HEK293T (cell line): ENCODE data around the gene LRBA.
"Not testable (repeated sequence)": the region's sequence is repeated elsewhere in the genome, so short reads cannot be mapped to it uniquely, and the experiment has no call there.

Source experiments
- CTCF ChIA-PET: fragments of 350-600 bp; formaldehyde crosslinking; extraction: SDS; loops from one replicate; lab custom pipeline; 2021; ENCODE audit warnings: antibody characterized with exemption, inconsistent platforms; lab: Yijun Ruan, JAX
- POLR2A ChIA-PET: fragments of 350-600 bp; formaldehyde crosslinking; extraction: SDS; loops from one replicate; lab custom pipeline; 2020; ENCODE audit warnings: antibody characterized with exemption, inconsistent platforms; lab: Yijun Ruan, JAX
- DNase-seq: peaks from one replicate; pipeline ENCODE4 v3.0.0; 2012; ENCODE audit warnings: mixed read lengths; ENCODE audit errors: extremely low spot score
- ARNT ChIP-seq: fragments of 450-650 bp; IDR thresholded peaks from 2 replicates; pipeline ENCODE4 v1.6.1; 2017; ENCODE audit warnings: mild to moderate bottlenecking
- BHLHE40 ChIP-seq: fragments of 450-650 bp; IDR thresholded peaks from 2 replicates; pipeline ENCODE4 v1.6.1; 2016; ENCODE audit warnings: mild to moderate bottlenecking, moderate library complexity, borderline replicate concordance
- CTBP1 ChIP-seq: fragments of 450-650 bp; IDR thresholded peaks from 2 replicates; pipeline ENCODE4 v1.6.1; 2016; ENCODE audit warnings: borderline replicate concordance
- ELF4 ChIP-seq: fragments of 450-650 bp; IDR thresholded peaks from 2 replicates; pipeline ENCODE4 v1.6.1; 2017; ENCODE audit warnings: antibody characterized with exemption
- FOXA1 ChIP-seq: fragments of 450-650 bp; IDR thresholded peaks from 2 replicates; pipeline ENCODE4 v1.6.1; 2016; ENCODE audit warnings: mild to moderate bottlenecking
- FOXK2 ChIP-seq: fragments of 450-650 bp; IDR thresholded peaks from 2 replicates; pipeline ENCODE4 v1.6.1; 2016; ENCODE audit warnings: mild to moderate bottlenecking
- FOXM1 ChIP-seq: fragments of 450-650 bp; IDR thresholded peaks from 2 replicates; pipeline ENCODE4 v1.6.1; 2017; ENCODE audit warnings: mild to moderate bottlenecking, borderline replicate concordance
- HDGF ChIP-seq: fragments of 450-650 bp; IDR thresholded peaks from 2 replicates; pipeline ENCODE4 v1.6.1; 2017; ENCODE audit warnings: antibody characterized with exemption, borderline replicate concordance
- L3MBTL2 ChIP-seq: fragments of 450-650 bp; conservative IDR thresholded peaks from 2 replicates; pipeline ENCODE4 v1.6.1; 2016; ENCODE audit warnings: mild to moderate bottlenecking
- LEF1 ChIP-seq: fragments of 450-650 bp; IDR thresholded peaks from 2 replicates; pipeline ENCODE4 v1.6.1; 2017; ENCODE audit warnings: mild to moderate bottlenecking, borderline replicate concordance
- NFRKB ChIP-seq: fragments of 450-650 bp; IDR thresholded peaks from 2 replicates; pipeline ENCODE4 v1.6.1; 2016; ENCODE audit warnings: mild to moderate bottlenecking, moderate library complexity
- SP1 ChIP-seq: fragments of 450-650 bp; IDR thresholded peaks from 2 replicates; pipeline ENCODE4 v1.6.1; 2017
- SUZ12 ChIP-seq: fragments of 450-650 bp; IDR thresholded peaks from 2 replicates; pipeline ENCODE4 v1.6.1; 2016; ENCODE audit warnings: mild to moderate bottlenecking
- TARDBP ChIP-seq: fragments of 450-650 bp; IDR thresholded peaks from 2 replicates; pipeline ENCODE4 v1.6.1; 2016
- ZNF384 ChIP-seq: fragments of 450-650 bp; IDR thresholded peaks from 2 replicates; pipeline ENCODE4 v1.6.1; 2016
- TF ChIP-seq, protein P1 (sequence below): fragments of 450-650 bp; IDR thresholded peaks from 2 replicates; pipeline ENCODE4 v1.6.1; 2016

Gene LRBA

DNA sequence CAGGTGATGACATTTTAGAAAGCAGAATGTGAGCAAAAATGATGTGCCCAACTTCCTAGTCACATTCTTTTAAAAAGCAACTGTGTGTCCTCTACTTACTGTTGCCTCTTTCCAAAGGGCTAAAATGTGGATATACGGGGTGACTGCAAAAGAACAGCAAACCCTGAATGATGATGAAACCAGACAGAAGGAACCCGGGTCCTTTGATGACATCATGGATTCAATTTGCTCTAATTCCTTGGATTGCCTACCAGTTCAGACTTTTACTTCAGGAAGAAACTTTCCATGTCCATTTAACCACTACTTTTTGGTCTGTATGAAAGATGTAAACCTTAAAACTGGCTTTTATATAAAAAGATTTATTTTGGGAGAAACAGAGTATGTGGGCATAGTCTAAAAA, 624.0 kb downstream of the LRBA start:
- TF ChIP-seq NFRKB (no peak), HDGF (no peak), L3MBTL2 (no peak), CTBP1 (no peak), FOXK2 (no peak), SP1 (no peak), ELF4 (no peak), TARDBP (no peak), ZNF384 (no peak), SUZ12 (no peak), FOXA1 (no peak), ARNT (no peak), BHLHE40 (no peak), LEF1 (no peak), FOXM1 (no peak)
- TF ChIP-seq, protein P1, sequence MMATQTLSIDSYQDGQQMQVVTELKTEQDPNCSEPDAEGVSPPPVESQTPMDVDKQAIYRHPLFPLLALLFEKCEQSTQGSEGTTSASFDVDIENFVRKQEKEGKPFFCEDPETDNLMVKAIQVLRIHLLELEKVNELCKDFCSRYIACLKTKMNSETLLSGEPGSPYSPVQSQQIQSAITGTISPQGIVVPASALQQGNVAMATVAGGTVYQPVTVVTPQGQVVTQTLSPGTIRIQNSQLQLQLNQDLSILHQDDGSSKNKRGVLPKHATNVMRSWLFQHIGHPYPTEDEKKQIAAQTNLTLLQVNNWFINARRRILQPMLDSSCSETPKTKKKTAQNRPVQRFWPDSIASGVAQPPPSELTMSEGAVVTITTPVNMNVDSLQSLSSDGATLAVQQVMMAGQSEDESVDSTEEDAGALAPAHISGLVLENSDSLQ, result no peak
- DNase-seq, result no peak
- CTCF ChIA-PET, result no interaction called here
- POLR2A ChIA-PET, result no interaction called here

DNA sequence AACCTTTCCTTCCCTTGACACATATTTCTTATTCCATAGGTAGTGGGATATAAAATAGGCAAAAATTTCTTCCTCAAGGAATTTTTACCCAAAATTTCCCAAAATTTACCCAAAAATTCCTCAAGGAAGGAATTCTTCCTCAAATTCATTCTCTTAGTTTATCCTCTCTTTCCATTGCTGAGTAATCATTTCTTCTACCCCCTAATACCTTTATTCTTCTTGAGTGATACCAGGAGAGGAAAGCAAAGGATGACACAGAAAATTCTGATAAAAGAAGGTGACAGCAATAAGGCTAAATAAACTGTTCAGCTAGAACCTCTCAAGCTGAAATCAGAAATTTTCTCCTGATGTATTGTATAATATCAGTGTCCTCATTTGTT, 624.6 kb downstream of the LRBA start:
- ChIA-PET POLR2A (no interaction called here), CTCF (no interaction called here)
- no peak for DNase-seq
- TF ChIP-seq L3MBTL2 (no peak), HDGF (no peak), BHLHE40 (no peak), SUZ12 (no peak), FOXA1 (no peak)

DNA sequence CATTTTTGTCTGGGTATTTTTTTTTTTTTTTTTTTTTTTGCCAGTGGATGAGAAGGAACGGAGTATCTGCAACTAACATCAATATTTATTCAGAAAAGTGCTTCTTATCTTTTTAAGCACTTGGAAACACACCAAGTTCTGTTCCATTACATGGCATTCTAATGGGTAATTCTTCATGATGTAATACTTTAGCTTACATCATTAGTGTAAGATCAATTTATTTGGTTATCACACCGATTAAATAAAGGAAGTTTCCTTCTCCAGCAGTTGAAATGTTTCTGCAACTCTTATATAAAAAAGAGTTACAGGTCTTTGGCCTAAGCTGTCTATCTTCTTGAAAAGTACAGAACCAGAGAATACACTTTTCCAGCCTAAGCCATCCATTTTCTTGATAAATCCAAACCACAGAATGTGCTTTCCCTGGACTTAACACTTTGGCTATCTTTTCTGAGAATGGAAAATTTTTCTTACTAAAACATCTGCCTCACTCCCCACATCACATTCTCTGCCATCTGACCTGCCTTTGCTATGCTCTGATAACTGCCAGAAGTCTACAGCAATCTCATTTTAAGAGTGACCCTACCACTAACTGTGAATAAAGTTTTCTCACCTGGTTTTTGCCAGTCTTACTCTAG, 625.1 kb downstream of the LRBA start:
- CTCF ChIA-PET, result no interaction called here
- POLR2A ChIA-PET, result no interaction called here
- no peak for TF ChIP-seq CTBP1
- TF ChIP-seq HDGF, result no peak
- no peak for TF ChIP-seq FOXM1
- no peak for TF ChIP-seq SP1
- TF ChIP-seq NFRKB, result no peak
- TF ChIP-seq SUZ12, result no peak
- no peak for TF ChIP-seq ZNF384
- TF ChIP-seq FOXA1, result no peak
- no peak for TF ChIP-seq ARNT
- no peak for TF ChIP-seq FOXK2
- no peak for TF ChIP-seq L3MBTL2
- TF ChIP-seq ELF4, result no peak
- no peak for TF ChIP-seq BHLHE40
- TF ChIP-seq LEF1, result no peak
- no peak for DNase-seq

DNA sequence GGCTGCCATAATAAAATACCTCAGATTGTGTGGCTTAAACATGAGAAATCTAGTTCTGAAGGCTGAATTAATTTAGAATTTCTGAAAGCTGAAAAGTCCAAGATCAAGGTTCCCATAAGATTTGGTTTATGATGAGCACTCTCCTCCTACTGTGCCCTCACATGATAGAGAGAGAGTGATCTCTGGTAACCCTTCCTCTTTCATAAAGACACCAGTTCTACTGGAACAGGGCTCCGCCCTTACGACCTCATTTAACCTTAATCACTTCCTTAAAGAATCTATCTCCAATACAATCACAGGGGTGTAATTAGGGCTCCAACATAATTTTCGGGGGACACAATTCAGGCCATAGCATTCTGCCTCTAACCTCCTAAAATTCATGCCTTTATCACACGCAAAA, 627.1 kb downstream of the LRBA start:
- POLR2A ChIA-PET, result no interaction called here
- CTCF ChIA-PET, result no interaction called here

DNA sequence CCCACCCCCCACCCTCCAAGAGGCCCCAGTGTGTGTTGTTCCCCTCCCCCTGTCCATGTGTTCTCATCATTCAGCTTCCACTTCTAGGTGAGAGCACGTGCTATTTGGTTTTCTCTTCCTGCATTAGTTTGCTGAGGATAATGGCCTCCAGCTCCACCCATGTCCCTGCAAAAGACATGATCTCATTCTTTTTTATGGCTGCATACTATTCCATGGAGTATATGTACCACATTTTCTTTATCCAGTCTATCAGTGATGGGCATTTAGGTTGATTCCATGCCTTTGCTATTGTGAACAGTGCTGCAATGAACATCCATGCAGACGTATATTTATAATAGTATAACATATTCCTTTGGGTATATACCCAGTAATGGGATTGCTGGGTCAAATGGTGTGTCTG, 628.7 kb downstream of the LRBA start:
- CTCF ChIA-PET, DNase-seq, POLR2A ChIA-PET: not testable (repeated sequence)

More for the DNA sequence above, 627.1 kb downstream of the LRBA start:
- TF ChIP-seq CTBP1 (no peak), SP1 (no peak), FOXK2 (no peak), ARNT (no peak), L3MBTL2 (no peak), SUZ12 (no peak), HDGF (no peak), FOXM1 (no peak)
- TF ChIP-seq, protein P1, result no peak
- DNase-seq, result no peak

DNA sequence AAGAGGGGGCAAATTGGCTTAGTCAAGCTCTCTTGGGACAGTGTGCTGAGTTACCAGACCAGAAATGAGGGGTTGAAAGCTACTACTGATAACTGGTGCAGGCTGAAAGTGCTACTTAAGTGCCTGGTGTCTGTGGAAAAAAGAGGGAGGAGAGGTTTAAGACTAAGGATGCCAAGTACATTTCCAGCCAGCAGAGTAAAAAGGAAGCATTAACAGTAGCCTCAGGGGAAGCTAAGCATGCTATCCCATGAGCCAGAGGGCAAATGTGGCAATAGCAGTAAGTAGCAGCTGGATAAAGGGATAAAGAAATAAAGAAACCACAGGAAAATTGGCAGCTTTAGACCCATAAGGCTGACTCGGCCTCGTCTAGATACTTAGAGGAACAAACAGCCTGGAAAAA, 629.5 kb downstream of the LRBA start:
- DNase-seq, result peak; percentile 6
- CTCF ChIA-PET, result no interaction called here
- POLR2A ChIA-PET, result no interaction called here
- no peak for TF ChIP-seq ELF4
- TF ChIP-seq TARDBP, result no peak
- TF ChIP-seq FOXM1, result no peak
- no peak for TF ChIP-seq HDGF
- no peak for TF ChIP-seq ZNF384
- TF ChIP-seq L3MBTL2, result no peak
- no peak for TF ChIP-seq SUZ12
- no peak for TF ChIP-seq ARNT

DNA sequence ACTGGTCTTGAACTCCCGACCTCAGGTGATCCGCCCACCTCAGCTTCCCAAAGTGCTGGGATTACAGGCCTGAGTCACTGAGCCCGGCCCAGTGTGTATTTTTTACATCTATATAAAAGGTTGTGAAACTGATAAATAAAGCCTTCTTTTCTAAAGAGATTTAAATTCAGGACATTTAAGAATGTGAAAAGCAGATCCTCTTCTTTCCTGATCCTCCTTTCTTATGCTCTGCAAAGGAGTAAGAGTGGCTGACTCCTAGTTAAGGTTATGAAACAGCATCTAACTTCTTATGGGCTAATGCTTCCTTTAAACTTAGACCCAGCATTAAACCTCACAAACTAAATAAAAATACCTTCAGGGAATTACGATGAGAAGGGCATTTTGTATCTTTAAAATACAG, 630.8 kb downstream of the LRBA start:
- POLR2A ChIA-PET, result no interaction called here
- TF ChIP-seq BHLHE40, result no peak
- CTCF ChIA-PET, result no interaction called here
- DNase-seq, result no peak

DNA sequence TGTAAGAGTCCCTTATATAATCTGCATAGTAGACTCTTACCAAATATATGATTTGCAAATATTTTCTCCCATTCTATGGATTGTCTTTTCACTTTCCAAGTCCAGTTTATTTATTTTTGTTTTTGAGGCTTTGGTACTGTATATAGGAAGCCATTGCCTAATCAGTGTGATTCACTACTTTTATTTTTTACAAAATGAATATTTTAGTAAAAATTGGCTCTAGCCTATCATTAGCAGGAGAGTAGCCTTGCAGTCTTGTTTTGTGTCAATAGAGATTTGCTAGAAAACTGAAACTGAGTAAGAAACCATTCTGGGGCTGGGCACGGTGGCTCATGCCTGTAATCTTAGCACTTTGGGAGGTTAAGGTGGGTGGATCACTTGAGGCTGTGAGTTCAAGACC, 633.1 kb downstream of the LRBA start:
- CTCF ChIA-PET, result no interaction called here
- TF ChIP-seq FOXK2 (no peak), HDGF (no peak), BHLHE40 (no peak), SUZ12 (no peak), L3MBTL2 (no peak), ELF4 (no peak), FOXA1 (no peak), FOXM1 (no peak), TARDBP (no peak), LEF1 (no peak), ARNT (no peak), SP1 (no peak), CTBP1 (no peak), ZNF384 (no peak), NFRKB (no peak)
- TF ChIP-seq, protein P1, result no peak
- POLR2A ChIA-PET, result no interaction called here
- DNase-seq, result no peak
